Stimulated activated CD8-positive, alpha-beta memory T cell treated with anti-CD3 and anti-CD28 coated beads, Interleukin-4, amount 100 ng/mL, for 4 hours (primary cell): Measurements from ENCODE around the gene CD3D.

Source experiments
- DNase-seq, 2 donors: peaks; one replicate each; pipeline ENCODE4 v3.0.0-alpha.2; 2020; ENCODE audit warnings: low read depth in 2 of 2, low spot score in 1 of 2

Gene CD3D

DNA sequence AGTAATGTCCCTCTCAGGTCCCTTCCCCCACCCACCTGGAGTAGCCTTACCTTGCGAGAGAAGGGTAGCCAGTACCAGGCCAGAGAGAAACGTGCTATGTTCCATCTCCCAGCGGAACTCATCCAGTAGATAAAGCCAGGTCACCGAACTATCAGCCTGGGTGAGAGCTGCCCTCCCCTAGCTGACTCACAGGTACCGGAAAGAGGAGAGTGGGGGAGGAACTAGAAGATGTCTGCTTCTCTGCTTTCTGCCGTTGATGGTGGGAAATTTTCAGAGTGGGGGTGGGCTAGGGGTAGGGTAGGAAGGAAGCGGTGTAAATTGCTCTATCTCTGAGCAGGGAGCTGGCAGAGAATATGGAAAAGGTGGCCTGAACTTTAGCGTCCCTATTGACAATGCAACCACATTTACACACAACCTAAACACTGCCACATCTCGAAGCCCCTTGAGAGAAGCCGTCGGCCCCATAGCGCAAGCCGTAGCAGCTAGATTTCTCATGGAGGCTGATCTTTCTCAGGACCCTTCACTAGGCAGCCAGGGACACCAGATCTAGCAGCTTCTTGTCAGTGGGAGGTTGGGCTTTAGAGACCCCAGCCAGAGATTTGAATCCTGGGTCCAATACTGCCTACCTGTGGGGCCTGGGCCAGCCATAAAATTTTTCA lies at the start of gene CD3D:
TSS of gene CD3D (minus strand) at position 203 of the 659 bp plus-strand sequence. CDS start at position 105, 98 bp downstream.
- peak; percentile 28 to 56 for DNase-seq

DNA sequence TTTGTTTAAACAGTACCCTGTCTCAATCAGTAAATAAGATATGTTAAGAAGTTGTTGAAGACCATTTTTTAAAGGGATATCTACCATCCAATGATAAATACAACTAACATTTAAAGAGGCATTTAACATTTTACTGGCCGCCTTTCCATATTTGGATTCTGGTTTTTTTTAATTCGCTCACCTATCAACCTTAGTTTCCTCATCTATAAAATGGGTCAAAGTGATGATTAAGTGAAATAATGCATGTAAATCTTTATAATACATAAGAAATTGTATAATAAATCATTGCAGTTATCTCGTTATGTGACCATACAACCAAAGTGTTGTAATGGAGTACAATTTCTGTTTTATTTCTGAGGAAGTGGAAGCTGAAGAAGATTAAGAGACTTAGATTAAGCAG lies 41.2 kb upstream of the CD3D start:
- DNase-seq, result no peak

GRCh38 chr11:118382954-118383353 lies 40.4 kb upstream of the CD3D start:
- no peak for DNase-seq

GRCh38 chr11:118380571-118380970 lies 38.1 kb upstream of the CD3D start:
- DNase-seq, result no peak

DNA sequence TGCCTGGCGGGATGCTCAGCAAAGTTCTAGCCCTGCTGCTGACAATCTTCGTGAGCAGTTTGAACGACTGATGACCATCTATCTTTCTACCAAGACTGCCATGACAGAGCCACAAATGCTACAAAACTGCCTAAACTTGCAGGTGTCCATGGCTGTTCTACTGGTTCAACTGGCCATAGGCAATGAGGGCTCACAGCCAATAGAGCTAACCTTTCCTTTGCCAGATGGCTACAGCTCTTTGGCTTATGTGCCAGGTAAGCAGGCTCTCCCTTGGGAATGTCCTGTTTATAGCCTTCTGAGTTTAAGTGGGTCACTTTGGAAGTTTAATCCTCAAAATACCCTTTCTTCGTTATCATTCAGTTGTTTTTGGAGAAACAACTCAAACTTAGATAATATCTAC lies 37.0 kb upstream of the CD3D start:
- DNase-seq, result no peak

- DNase-seq, result no peak
Measured at GRCh38 chr11:118375978-118376377, 33.5 kb upstream of the CD3D start.

DNA sequence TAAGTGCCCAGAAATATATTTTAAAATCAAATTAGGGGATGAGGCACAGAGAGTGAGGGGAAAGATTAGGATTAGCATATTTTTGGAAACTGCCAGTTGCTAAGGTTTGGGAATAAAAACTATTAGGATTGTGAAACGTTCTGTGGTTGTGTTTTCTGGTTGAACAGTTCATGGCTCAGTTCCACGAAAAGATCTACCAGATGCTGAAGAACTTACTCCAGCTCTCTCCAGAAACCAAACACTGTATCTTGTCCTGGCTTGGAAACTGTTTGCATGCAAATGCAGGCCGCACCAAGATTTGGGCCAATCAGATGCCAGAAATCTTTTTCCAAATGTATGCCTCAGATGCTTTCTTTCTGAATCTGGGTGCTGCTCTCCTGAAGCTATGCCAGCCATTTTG lies 32.2 kb upstream of the CD3D start:
- DNase-seq, result no peak

- DNase-seq, result no peak
Measured at GRCh38 chr11:118373871-118374270, 31.4 kb upstream of the CD3D start.

- no peak for DNase-seq
Measured at GRCh38 chr11:118373263-118373662, 30.8 kb upstream of the CD3D start.

- no peak for DNase-seq
Measured at GRCh38 chr11:118370774-118371173, 28.3 kb upstream of the CD3D start.

DNA sequence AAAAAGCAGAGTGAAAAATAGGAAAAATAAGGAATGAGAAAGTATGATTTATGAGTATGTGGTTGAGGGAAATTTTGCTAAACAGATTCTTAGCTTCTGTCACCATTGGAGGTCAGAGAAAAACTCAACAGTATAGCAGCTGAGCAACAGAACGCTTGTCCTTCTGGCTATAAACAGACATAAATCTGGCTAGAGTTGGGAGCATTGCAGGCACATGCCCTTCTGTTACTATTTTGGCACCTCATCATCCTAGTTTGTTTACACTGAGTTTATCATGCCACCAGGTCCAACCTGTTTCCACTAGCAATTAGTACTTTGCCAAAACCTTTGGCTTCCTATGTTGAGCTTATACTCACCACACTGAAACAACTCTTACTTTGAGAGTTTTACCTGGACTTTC lies 23.8 kb upstream of the CD3D start:
- DNase-seq, result no peak

DNA sequence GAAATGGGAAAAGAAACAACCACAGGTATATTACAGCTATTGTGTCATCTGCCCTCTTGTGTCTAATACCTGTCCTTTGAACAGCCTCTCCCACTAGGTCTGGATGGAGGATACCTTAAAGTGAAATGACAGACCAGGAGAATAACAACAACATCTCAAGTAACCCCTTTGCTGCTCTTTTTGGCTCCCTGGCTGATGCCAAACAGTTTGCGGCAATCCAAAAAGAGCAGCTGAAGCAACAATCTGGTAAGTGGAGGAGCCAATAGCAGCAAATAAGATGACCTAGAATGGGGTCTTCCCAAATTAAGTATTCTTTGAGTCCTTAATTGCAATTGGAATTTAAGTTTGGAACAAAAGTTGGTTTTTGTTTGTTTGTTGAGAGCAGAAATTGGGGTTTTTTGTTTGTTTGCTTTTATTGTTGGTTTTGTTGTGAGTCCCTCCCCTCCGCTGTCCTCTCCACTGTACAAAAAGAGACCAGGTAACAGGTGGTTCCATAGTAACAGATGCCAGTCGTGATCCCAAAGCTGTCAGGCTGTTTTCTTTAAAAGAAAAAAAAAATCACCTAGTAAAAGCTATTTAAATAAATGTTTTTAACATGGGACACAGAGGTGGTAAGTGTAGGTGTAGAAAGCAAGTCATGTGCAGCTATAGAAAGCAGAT lies 22.6 kb upstream of the CD3D start:
- DNase-seq, result no peak

GRCh38 chr11:118359295-118359958 lies 16.9 kb upstream of the CD3D start, which contains the start of gene UBE4A:
Gene UBE4A, plus strand, starts transcription at chr11:118359600. Its CDS starts 5,481 bp downstream, at chr11:118365081.
- peak; percentile 97 to 99 for DNase-seq

DNA sequence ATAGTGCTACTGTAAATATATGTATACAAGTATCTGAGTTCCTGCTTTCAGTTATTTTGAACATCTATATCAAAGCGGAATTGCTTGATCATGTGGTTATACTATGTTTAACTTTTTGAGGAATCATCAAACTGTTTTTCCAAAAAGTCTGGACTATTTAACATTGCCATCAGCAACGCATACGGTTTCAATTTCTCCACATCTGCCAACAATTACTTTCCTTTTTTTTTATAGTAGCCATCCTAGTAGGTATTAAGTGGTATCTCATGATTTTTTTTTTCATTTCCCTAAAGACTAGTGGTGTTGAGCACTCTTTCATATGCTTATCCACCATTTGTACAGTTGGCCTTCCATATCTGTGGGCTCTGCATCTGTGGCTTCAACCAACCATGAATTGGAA lies 15.6 kb upstream of the CD3D start:
- no peak for DNase-seq

DNA sequence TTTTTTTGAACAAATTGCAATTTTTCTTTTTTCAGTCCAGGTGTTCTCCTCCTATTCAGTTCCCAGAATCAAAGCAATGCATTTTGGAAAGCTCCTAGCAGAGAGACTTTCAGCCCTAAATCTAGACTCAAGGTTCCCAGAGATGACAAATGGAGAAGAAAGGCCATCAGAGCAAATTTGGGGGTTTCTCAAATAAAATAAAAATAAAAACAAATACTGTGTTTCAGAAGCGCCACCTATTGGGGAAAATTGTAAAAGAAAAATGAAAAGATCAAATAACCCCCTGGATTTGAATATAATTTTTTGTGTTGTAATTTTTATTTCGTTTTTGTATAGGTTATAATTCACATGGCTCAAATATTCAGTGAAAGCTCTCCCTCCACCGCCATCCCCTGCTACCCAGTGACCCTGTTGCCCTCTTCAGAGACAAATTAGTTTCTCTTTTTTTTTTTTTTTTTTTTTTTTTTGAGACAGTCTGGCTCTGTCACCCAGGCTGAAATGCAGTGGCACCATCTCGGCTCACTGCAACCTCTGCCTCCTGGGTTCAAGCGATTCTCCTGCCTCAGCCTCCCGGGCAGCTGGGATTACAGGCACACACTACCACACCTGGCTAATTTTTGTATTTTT lies 10.7 kb upstream of the CD3D start:
- DNase-seq, result no peak

- DNase-seq, result no peak
Measured at GRCh38 chr11:118349475-118349874, 7.0 kb upstream of the CD3D start.

- peak; percentile 31 to 36 for DNase-seq
Measured at GRCh38 chr11:118343981-118344515, 1.5 kb upstream of the CD3D start, which contains the start of gene CD3G. Gene CD3G, plus strand, starts transcription at chr11:118344344. Its CDS starts 80 bp downstream, at chr11:118344424.

- no peak for DNase-seq
Measured at GRCh38 chr11:118343248-118343647, 743 bp upstream of the CD3D start.

DNA sequence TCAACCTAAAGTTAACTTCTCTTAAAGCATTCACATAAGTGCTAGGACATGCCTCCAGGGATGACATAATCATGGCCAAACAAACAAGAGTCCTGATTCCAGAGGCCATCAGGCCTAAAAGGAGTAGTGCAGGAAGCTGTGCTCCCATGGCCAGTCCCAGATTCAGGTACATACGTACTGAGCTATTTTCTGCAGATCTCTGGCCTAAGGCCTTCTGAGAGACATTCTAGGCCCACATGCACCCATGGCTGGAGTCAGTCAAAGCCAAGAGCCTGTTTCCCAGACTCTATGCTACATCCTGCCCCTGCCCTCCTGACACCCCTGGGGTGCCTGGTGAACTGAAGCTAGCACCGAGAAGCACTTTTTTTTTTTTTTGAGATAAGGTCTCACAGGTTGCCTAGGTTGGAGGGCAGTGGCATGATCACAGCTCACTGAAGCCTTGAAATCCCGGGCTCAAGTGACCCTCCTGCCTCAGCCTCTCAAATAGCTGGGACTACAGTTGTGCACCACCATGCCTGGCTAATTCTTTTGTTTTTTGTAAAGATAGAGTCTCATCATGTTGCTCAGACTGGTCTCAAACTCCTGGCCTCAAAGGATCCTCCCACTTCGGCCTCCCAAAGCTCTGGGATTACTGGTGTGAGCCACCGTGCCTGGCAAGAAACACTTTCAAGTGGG lies 553 bp downstream of the CD3D start:
- no peak for DNase-seq

- no peak for DNase-seq
Measured at GRCh38 chr11:118341261-118341660, 1.2 kb downstream of the CD3D start.

- DNase-seq, result no peak
Measured at GRCh38 chr11:118340449-118340848, 2.1 kb downstream of the CD3D start.
